DMS114 treated with DMSO at 0.1 percent for 48 hours (cell line): Measurements from ENCODE around the gene IGSF21.

Experiments used
- DNase-seq: peaks from one replicate; lab custom pipeline; 2025; ENCODE audit not compliant: unreplicated experiment; lab: John Stamatoyannopoulos, UW

Gene IGSF21

GRCh38 chr1:18323259-18323658 is 215.7 kb downstream of the IGSF21 start:
- no peak for DNase-seq

GRCh38 chr1:18324246-18324645 is 216.6 kb downstream of the IGSF21 start:
- DNase-seq = no peak

DNA sequence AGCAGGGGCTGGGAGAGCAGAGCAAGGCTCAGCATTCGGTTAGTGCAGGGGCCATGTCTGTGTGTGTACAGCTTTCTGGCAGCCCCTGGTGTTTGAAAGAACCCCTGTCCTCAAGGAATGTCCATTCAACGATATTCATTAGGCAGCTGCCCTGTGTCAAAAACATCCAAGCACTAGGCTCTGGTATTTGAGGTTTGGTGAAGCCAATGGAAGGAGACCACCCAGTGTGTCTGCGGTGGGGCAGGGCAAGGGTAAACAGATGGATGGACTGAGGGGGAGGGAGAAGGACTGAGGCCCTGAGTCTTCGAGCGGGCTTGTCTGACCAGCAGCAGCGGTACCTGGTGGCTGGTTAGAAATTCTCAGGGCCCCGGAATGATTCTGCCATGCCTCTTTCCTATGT is 217.5 kb downstream of the IGSF21 start:
- no peak for DNase-seq

GRCh38 chr1:18326211-18326897 is 218.8 kb downstream of the IGSF21 start:
- no peak for DNase-seq

DNA sequence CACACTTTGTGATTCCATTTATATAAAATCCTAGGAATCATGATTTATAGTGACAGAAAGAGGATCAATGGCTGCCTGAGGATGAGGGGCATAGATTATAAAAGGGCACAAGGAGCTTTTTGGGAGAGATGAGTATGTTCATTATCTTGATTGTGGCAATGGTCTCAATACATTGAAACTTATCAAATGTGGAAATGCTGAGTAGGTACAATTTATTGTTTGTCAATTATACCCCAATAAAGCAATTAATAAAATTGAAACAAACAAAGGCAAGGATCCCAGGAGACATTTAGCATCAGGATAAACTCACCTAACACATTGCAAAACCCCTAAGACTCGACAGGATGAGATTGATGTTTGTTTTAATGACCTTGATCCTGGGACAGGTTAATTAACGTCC is 220.1 kb downstream of the IGSF21 start:
- DNase-seq = no peak

DNA sequence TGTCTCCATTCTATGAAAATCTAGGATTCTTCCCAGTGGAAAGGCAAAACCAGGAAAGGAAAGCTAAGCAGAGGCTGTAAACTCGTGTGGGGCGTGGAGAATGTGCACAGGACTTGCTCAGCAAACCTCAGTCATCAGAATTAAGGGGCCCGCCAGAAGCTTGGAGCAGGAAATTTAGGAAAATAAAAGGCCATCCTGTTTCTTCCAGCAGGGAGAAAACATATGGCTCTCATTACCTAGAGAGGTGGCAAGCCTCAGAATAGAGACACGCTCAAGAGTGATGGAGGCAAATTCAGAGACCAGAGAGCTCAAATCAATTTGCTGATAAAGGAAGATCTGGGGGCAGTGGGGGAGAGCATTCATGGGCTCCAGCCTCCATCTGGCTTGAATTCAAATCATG is 221.2 kb downstream of the IGSF21 start:
- no peak for DNase-seq

DNA sequence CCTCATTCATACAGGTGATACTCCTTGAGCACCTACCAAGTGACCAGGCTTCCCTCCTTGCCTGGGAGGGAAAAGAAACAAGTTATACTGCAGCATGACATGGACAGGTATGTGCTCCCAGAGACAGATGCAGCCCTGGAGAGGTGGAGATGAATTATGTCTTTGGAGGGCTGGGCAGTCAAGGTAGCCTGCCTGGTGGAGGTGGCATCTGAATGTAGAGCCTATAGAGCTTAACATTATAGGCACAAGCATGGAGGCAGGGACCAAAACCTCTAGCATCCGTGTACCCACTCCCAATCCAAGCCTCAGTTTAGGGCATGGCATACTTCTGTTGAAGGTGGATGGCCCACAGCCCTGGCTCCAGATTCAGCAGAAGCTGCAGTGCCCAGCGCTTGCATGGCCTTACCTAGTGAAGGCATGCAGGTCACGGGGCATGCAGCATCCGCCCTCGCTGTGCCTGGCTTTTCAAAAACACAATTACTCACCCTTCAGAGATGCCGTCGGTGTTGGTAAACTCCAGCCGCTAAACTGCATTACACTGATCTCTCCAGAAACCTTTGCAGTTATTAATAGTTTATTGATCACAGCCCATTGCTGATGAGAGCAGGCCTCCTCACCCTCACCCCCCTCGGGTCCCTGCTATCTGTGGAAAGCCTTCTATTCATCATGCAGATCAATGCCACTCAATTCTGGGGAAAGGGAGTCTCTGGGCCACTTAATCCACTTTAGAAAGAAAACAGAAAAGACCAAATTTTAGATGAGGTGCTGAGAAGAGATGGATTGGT is 222.1 kb downstream of the IGSF21 start:
- DNase-seq = no peak

DNA sequence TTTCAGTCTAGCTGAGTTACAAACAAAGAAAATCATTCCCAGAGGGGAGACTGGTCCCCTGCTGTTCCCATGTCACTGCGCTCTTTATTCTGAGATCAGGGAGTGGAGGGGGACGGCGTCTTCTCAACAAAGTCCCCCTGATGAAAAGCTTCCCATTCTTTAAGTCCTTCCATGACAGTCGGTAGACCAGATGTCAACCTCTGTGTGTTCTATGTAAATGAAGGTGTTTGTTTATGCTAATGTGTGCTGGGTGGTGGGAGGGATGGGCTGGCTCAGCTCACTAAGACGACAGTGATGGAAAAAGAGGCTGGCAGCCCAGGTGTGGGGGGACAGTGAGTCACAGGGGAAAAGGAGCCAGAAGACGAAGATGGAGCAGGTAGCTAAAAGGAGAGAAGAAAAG is 225.0 kb downstream of the IGSF21 start:
- no peak for DNase-seq

- no peak for DNase-seq
Observed at GRCh38 chr1:18333220-18333619, 225.6 kb downstream of the IGSF21 start.

DNA sequence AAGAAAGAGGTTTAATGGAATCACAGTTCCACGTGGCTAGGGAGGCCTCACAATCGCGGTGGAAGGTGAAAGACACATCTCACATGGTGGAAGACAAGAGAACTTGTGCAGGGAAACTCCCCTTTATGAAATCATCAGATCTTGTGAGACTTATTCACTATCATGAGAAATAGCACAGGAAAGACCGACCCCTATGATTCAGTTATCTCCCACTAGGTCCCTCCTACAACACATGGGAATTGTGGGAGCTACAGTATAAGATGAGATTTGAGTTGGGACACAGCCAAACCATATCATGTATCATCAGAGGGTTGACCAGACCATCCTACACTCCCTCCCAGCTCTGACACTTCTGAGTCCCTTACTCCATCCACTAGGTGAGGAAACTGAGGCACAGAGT is 229.2 kb downstream of the IGSF21 start:
- no peak for DNase-seq

DNA sequence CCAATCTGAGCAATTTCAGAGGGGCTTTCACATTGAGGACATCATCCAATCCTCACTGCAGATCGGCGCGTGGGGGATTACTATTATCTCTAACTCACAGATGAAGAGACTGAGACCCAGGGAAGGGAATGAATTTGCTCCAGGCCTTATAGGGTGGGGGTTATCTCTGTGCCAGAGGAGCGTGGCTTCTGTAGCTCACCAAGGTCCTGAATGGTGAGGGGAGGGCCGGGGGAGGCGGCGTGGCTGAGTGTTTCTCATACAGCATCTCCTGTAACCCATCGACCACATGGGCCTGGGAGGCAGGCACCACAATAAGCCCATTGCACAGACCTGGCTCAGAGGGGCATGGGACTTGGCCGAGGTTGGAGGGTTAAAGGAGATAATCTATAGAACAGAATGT is 230.2 kb downstream of the IGSF21 start:
- no peak for DNase-seq

DNA sequence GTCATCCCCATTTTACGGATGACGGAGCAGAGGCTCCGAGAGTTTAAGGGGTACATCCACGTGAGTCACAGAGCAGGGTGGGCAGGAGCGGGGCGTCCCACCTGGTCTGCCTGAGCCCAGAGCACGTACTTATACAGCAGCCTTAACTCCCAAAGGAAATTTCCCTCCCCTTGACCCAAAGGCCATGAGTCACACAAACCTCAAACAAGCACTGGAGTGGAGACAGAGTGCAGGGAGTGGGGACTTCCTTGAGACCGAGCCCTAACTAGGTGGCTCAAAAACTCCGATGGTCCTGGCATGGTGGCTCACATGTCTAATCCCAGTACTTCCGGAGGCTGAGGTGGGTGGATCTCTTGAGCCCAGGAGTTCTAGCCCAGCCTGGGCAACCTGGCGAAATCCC is 231.6 kb downstream of the IGSF21 start:
- DNase-seq = no peak

DNA sequence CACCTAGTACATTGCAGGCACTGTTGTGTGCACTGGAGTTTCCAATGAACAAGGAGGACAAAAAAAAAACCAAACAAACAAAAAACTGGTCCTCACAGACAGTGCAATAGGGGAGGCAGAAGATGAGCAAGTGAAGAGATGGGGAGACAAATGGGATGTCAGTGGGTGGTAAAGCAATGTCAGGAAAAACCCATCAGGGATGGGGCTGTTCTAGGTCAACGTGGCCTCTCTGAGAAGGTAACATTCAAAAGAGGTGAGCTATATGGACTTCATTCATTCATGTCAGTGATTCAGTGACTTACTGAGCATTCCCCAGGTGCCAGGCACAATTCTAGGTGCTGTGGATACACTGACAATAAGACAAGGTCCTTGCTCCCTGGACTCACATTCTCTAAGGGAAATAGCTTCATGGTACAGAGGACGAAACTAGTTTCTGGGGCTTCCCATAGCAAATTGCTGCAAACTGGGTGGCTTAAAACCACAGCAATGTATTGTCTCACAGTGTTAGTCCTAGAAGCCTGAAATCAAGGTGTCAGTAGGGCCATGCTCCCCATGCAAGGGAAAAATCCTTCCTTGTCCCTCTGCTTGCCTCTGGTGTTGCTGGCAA is 232.7 kb downstream of the IGSF21 start:
- no peak for DNase-seq

DNA sequence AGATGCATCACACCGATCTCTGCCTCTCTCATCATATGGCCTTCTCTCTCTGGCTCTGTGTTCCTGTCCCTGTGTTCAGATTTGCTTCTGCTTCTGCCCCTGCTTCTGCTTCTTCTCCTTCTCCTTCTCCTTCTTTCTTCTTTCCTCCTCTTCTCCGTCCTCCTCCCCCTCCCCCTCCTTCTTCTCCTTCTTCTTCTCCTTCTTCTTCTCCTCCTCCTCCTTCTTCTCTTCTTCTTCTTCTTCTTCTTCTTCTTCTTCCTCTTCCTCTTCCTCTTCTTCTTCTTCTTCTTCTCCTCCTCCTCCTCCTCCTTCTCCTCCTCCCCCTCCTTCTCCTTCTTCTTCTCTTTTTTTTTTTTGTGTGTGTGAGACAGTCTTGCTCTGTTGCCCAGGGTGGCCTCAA is 233.2 kb downstream of the IGSF21 start:
- DNase-seq = no peak

GRCh38 chr1:18341291-18342069 is 233.9 kb downstream of the IGSF21 start:
- DNase-seq = no peak

GRCh38 chr1:18342744-18343143 is 235.1 kb downstream of the IGSF21 start:
- DNase-seq = no peak

GRCh38 chr1:18343581-18343980 is 236.0 kb downstream of the IGSF21 start:
- DNase-seq = no peak

- no peak for DNase-seq
Observed at GRCh38 chr1:18344755-18345154, 237.2 kb downstream of the IGSF21 start.

DNA sequence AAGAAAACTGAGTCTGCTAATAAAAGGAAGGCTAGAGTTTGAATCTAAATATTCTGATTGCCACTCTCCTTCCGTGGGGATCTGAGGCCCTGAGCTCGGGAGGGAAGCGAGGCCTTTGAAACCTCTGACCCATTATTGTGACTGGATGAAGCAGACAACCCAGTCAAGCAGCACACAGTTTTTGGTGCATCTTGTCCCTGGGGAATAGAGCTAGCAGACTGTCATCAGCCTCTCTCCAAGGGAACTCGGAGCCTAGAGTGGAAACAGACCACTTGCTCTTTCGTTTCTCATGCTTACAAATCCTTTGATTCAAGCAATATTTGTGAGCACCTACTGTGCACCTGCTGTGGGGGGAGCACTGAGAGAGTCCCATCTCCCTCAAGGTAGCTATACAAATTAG is 240.0 kb downstream of the IGSF21 start:
- no peak for DNase-seq

DNA sequence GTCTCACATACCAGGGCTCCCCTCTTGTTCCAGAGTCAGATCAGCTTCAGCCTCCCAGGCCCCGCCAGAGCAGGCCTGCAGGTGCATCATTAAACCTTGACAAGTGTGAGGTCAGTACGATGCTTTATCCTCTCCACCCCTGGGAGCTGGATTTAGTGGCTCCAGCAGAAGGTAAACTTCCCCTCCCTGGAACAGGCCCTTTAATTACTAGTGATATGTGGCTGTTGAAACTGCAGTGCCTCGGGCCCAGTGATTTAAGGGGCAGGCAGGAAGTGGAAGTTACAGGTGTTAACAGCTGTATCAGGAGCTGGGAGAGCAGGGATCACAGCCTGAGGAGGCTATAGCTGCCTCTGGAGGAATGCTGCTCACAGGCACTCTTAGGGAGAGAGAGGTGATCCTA is 240.8 kb downstream of the IGSF21 start:
- no peak for DNase-seq

GRCh38 chr1:18350747-18351146 is 243.1 kb downstream of the IGSF21 start:
- no peak for DNase-seq

DNA sequence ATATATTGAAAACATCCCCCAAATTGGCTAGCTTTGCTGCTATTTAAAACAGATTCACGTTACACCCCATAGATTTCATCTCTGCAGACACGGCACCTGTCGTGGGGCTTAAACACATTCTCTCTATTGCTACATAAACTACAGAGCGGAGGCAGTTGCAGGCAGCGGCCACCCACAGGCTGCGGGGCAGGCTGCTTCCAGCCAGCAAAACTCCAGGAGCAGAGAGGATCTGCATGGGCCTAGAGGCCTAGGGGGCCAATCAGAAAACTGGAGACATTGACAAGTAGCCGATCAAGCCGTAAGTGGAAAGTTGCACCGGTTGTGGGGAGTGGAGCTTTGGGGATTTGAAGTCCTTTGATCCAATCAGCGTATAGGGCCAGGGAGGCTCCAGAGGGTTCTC is 244.1 kb downstream of the IGSF21 start:
- DNase-seq = no peak
